H1 (cell line): ENCODE results near the gene PIGL. TPM values are rescaled to one million over a fixed set of nuclear protein-coding genes. Genes with fewer than 3 reads are reported as not detected.

Experiments
- CTCF ChIA-PET: fragments of 300-600 bp; sonication (Branson Sonifier 250); formaldehyde crosslinking; loops from one replicate; lab custom pipeline; 2021; ENCODE audit not compliant: partially characterized antibody; lab: Charles Lee
- POLR2A ChIA-PET: fragments of 300-600 bp; sonication (Branson Sonifier 250); formaldehyde crosslinking; loops from one replicate; lab custom pipeline; 2021; ENCODE audit warnings: inconsistent platforms; ENCODE audit not compliant: partially characterized antibody; lab: Charles Lee
- DNase-seq, 2 experiments: peaks; one replicate each; pipeline versions ENCODE4 v3.0.0 to v3.0.0-alpha.2; 2010 to 2022; ENCODE audit warnings: low spot score in 2 of 2, low read depth in 1 of 2, mixed read lengths in 1 of 2
- FAIRE-seq: peaks from 2 replicates; lab custom pipeline; 2011; peaks lifted over from hg19 to GRCh38; lab: Jason Lieb, UNC
- H2AFZ ChIP-seq: 2 replicates; pipeline ENCODE4 v1.8.1; 2012; ENCODE audit warnings: low read length, inconsistent platforms
- H2AK5ac ChIP-seq: 2 replicates; pipeline ENCODE4 v1.6.1; 2013; ENCODE audit warnings: low read depth, low read length
- H2BK120ac ChIP-seq: replicated peaks from 2 replicates; pipeline ENCODE3; 2013; ENCODE audit warnings: low read depth, low read length, inconsistent platforms
- H2BK12ac ChIP-seq: 2 replicates; pipeline ENCODE4 v1.6.1; 2013; ENCODE audit warnings: low read depth, low read length
- H2BK15ac ChIP-seq: 2 replicates; pipeline ENCODE4 v1.6.1; 2013; ENCODE audit warnings: low read length
- H2BK20ac ChIP-seq: 2 replicates; pipeline ENCODE4 v1.6.1; 2013; ENCODE audit warnings: low read length
- H2BK5ac ChIP-seq: 2 replicates; pipeline ENCODE4 v1.6.1; 2013; ENCODE audit warnings: low read depth, low read length
- H3K14ac ChIP-seq: 2 replicates; pipeline ENCODE4 v1.6.1; 2013; ENCODE audit warnings: inconsistent platforms; ENCODE audit not compliant: insufficient read length
- H3K18ac ChIP-seq: 2 replicates; pipeline ENCODE4 v1.6.1; 2013; ENCODE audit warnings: low read length; ENCODE audit errors: extremely low read depth
- H3K23ac ChIP-seq: 2 replicates; pipeline ENCODE4 v1.6.1; 2013; ENCODE audit warnings: inconsistent platforms; ENCODE audit not compliant: insufficient read length
- H3K23me2 ChIP-seq: 2 replicates; pipeline ENCODE4 v1.6.1; 2013; ENCODE audit warnings: low read depth, low read length
- H3K27ac ChIP-seq: 2 replicates; pipeline ENCODE4 v1.6.1; 2011; ENCODE audit warnings: low read depth, low read length, inconsistent platforms
- H3K27me3 ChIP-seq, 4 experiments: replicated peaks in 1 of 4; 1 replicate in 1 of 4; 2 replicates in 3 of 4; pipeline versions ENCODE4 v1.6.1 to v1.8.1; 2011 to 2013; ENCODE audit warnings: low read length in 3 of 4, mild to moderate bottlenecking in 3 of 4, inconsistent platforms in 2 of 4, mixed read lengths in 2 of 4, moderate library complexity in 1 of 4; ENCODE audit not compliant: control insufficient read depth in 3 of 4, insufficient read depth in 3 of 4; ENCODE audit errors: extremely low read depth in 1 of 4
- H3K36me3 ChIP-seq, 4 experiments: 2 replicates each; pipeline versions ENCODE4 v1.6.1 to v1.8.1; 2011 to 2013; ENCODE audit warnings: mild to moderate bottlenecking in 4 of 4, low read length in 3 of 4, moderate library complexity in 2 of 4, control low read depth in 1 of 4, inconsistent platforms in 1 of 4; ENCODE audit not compliant: insufficient read depth in 4 of 4, control insufficient read depth in 2 of 4
- H3K4ac ChIP-seq: replicated peaks from 2 replicates; pipeline ENCODE3; 2013; ENCODE audit warnings: low read length, low read depth, mixed read lengths, inconsistent platforms; ENCODE audit not compliant: insufficient read length
- H3K4me1 ChIP-seq, 4 experiments: replicated peaks in 1 of 4; 1 replicate in 1 of 4; 2 replicates in 3 of 4; pipeline versions ENCODE4 v1.6.1 to v1.8.1; 2011 to 2013; ENCODE audit warnings: low read length in 3 of 4, inconsistent platforms in 2 of 4, mixed read lengths in 1 of 4; ENCODE audit not compliant: insufficient read depth in 4 of 4, control insufficient read depth in 3 of 4
- H3K4me2 ChIP-seq, 2 experiments: 2 replicates each; pipeline versions ENCODE4 v1.6.1 to v1.8.1; 2011 to 2013; ENCODE audit warnings: low read depth in 2 of 2, low read length in 2 of 2, control low read depth in 1 of 2, inconsistent platforms in 1 of 2, mild to moderate bottlenecking in 1 of 2; ENCODE audit not compliant: insufficient read depth in 1 of 2
- H3K4me3 ChIP-seq, 4 experiments: fragments of 200-600, 300-600 bp in 1 of 4; sonication (generic), shearing (Covaris generic), sonication (Bioruptor Twin) in 1 of 4; 2 replicates each; pipeline versions ENCODE4 v1.5.1 to v1.8.1; 2011 to 2016; ENCODE audit warnings: low read length in 4 of 4, low read depth in 3 of 4, control low read depth in 2 of 4, inconsistent platforms in 2 of 4, mild to moderate bottlenecking in 2 of 4, mixed read lengths in 1 of 4, moderate library complexity in 1 of 4; ENCODE audit not compliant: insufficient read depth in 2 of 4; ENCODE audit errors: extremely low read depth in 1 of 4
- H3K56ac ChIP-seq: replicated peaks from 2 replicates; pipeline ENCODE3; 2013; ENCODE audit warnings: low read depth, mild to moderate bottlenecking, mixed read lengths, low read length, inconsistent platforms; ENCODE audit not compliant: insufficient read length
- H3K79me1 ChIP-seq: 2 replicates; pipeline ENCODE4 v1.6.1; 2013; ENCODE audit warnings: low read depth, low read length, control low read depth
- H3K79me2 ChIP-seq, 2 experiments: 2 replicates each; pipeline versions ENCODE4 v1.6.1 to v1.8.1; 2012 to 2013; ENCODE audit warnings: low read length in 2 of 2, mild to moderate bottlenecking in 2 of 2, inconsistent platforms in 1 of 2; ENCODE audit not compliant: insufficient read depth in 2 of 2, control insufficient read depth in 1 of 2
- H3K9ac ChIP-seq, 4 experiments: replicated peaks in 1 of 4; 1 replicate in 1 of 4; 2 replicates in 3 of 4; pipeline versions ENCODE4 v1.6.1 to v1.8.1; 2011 to 2013; ENCODE audit warnings: low read depth in 3 of 4, low read length in 3 of 4, control low read depth in 2 of 4, mild to moderate bottlenecking in 2 of 4, moderate library complexity in 2 of 4, inconsistent platforms in 1 of 4; ENCODE audit errors: extremely low read depth in 1 of 4
- H3K9me3 ChIP-seq, 2 experiments: 2 replicates each; pipeline versions ENCODE4 v1.6.1 to v1.8.1; 2012 to 2013; ENCODE audit warnings: mild to moderate bottlenecking in 2 of 2, moderate library complexity in 2 of 2, control low read depth in 1 of 2, inconsistent platforms in 1 of 2, low read depth in 1 of 2, low read length in 1 of 2, mixed read lengths in 1 of 2; ENCODE audit not compliant: insufficient read depth in 2 of 2
- H4K20me1 ChIP-seq, 2 experiments: replicated peaks in 1 of 2; 2 replicates each; pipeline versions ENCODE3 to v1.8.1; 2011 to 2013; ENCODE audit warnings: inconsistent platforms in 2 of 2, low read length in 2 of 2, mild to moderate bottlenecking in 1 of 2; ENCODE audit not compliant: insufficient read depth in 2 of 2, control insufficient read depth in 1 of 2
- H4K5ac ChIP-seq: 2 replicates; pipeline ENCODE4 v1.6.1; 2013; ENCODE audit warnings: low read length, low read depth, mixed read lengths, inconsistent platforms; ENCODE audit not compliant: insufficient read length
- H4K8ac ChIP-seq: 2 replicates; pipeline ENCODE4 v1.8.0; 2013; ENCODE audit warnings: mild to moderate bottlenecking, moderate library complexity, low read length, inconsistent platforms; ENCODE audit not compliant: insufficient read depth; ENCODE audit errors: extremely low read depth
- H4K91ac ChIP-seq: replicated peaks from 2 replicates; pipeline ENCODE3; 2013; ENCODE audit warnings: low read length, mixed read lengths, inconsistent platforms; ENCODE audit not compliant: insufficient read length
- BRCA1 ChIP-seq: IDR thresholded peaks from 2 replicates; pipeline ENCODE4 v1.6.1; 2012; ENCODE audit warnings: low read depth, low read length, improper control_type of control experiment
- CEBPB ChIP-seq: IDR thresholded peaks from 2 replicates; pipeline ENCODE4 v1.6.1; 2012; ENCODE audit warnings: low read depth, low read length
- EZH2 ChIP-seq: fragments of 200-600 bp; sonication (generic); IDR thresholded peaks from 2 replicates; pipeline ENCODE4 v1.7.1; 2012; ENCODE audit warnings: low read depth, mild to moderate bottlenecking, moderate library complexity, low read length, inconsistent platforms; ENCODE audit not compliant: severe bottlenecking
- NANOG ChIP-seq: IDR thresholded peaks from 2 replicates; pipeline ENCODE4 v1.6.1; 2011; ENCODE audit warnings: low read length, low read depth, mild to moderate bottlenecking, inconsistent platforms; ENCODE audit not compliant: insufficient read depth, poor library complexity, severe bottlenecking
- SP4 ChIP-seq: IDR thresholded peaks from 2 replicates; pipeline ENCODE4 v1.6.1; 2012; ENCODE audit warnings: low read length, inconsistent platforms
- SRF ChIP-seq: IDR thresholded peaks from 2 replicates; pipeline ENCODE4 v1.6.1; 2011; ENCODE audit warnings: mild to moderate bottlenecking, low read depth, low read length, moderate library complexity
- TEAD4 ChIP-seq: IDR thresholded peaks from 2 replicates; pipeline ENCODE4 v1.6.1; 2012; ENCODE audit warnings: low read depth, low read length, inconsistent platforms, mixed read lengths
- YY1 ChIP-seq: IDR thresholded peaks from 2 replicates; pipeline ENCODE4 v1.6.1; 2011; ENCODE audit warnings: low read depth, mild to moderate bottlenecking, low read length
- WGBS, 2 experiments: shearing (Covaris generic) in 1 of 2; methylation state at CpG; one replicate each; pipeline versions ENCODE4 v1.1.6 to v1.1.7; 2013 to 2015; ENCODE audit warnings: low lambda C conversion rate in 2 of 2, mixed read lengths in 2 of 2, inconsistent platforms in 1 of 2, low coverage in 1 of 2, missing lambda C conversion rate in 1 of 2; ENCODE audit not compliant: insufficient replicate concordance in 2 of 2, insufficient coverage in 1 of 2, insufficient read length in 1 of 2; ENCODE audit errors: extremely low coverage in 1 of 2, missing lambda C conversion rate in 1 of 2; 5-methylcytosine and 5-hydroxymethylcytosine counted together
- polyA plus RNA-seq, 7 experiments: library from polyadenylated mRNA; depleted of rRNA in 3 of 7; stranded (reverse) in 5 of 7; unstranded in 2 of 7; fragments of >200 nt in 5 of 7; fragments of 200-250 nt in 2 of 7; gene quantifications; 1 replicate in 5 of 7; 2 replicates in 1 of 7; 4 replicates in 1 of 7; pipeline versions ENCODE4 v1.2.1 to v1.2.3, GENCODE V29; 2011 to 2013; ENCODE audit warnings: missing spikeins in 2 of 7, mixed read lengths in 2 of 7
- total RNA-seq: library from RNA; stranded (reverse); fragmentation: NEBNext Ultra II Directional; extraction: Animal tissue kit (Norgen Biotek cat#: 25700); gene quantifications from 2 replicates; pipeline ENCODE4 v1.2.1, GENCODE V29; 2021
- TF ChIP-seq, protein P1 (sequence below), 3 experiments: IDR thresholded peaks; 1 replicate in 2 of 3; 2 replicates in 1 of 3; pipeline versions ENCODE4 v1.5.1 to v1.6.1; 2011; ENCODE audit warnings: low read length in 3 of 3, mild to moderate bottlenecking in 3 of 3, inconsistent platforms in 2 of 3, low read depth in 1 of 3, moderate library complexity in 1 of 3; ENCODE audit not compliant: insufficient read depth in 1 of 3; ENCODE audit errors: control extremely low read depth in 1 of 3
- TF ChIP-seq, protein P2 (sequence below): IDR thresholded peaks from 2 replicates; pipeline ENCODE4 v1.6.1; 2011; ENCODE audit warnings: low read length, improper control_type of control experiment

Gene PIGL
- total and polyA plus RNA-seq, 2 of the 8 experiments (the other 6 are each of a cell fraction or from before 2014, with no cell fraction given), result 28.4 to 30.8 TPM

DNA sequence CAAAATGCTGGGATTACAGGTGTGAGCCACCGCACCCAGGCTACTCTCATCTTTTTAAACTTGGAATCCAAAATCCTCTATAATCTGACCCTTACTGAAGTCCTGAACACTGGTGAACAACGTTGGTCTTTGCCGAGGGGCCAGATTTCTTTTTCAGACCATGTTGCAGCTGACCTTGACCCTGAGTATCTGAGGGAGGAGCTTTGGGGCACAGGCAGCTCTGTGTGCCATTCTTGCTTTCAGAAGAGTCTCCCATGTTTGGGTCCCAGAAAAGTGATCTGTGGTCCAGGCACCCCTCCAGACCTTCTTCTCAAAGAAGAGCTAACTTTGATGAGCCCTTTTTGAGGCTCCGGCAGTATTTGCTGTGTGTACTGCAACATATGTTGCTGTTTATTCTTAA lies 85.8 kb downstream of the PIGL start:
- peaks cover 0 to 4% (median 0%) of the 10 kb centered on the region in 4 experiments; a peak in 1 of 8 replicates for H3K36me3 ChIP-seq
- no peak overlapping the region for H3K56ac ChIP-seq
- CTCF ChIA-PET, result interaction anchor here (0.9 to 6.3 kb wide), 7 partner anchors 8 to 61 kb away, joined by 3 to 44 read pairs (median 27); no protein-coding TSS in a partner anchor
- no peak overlapping the region for H2BK15ac ChIP-seq
- no peak for DNase-seq
- H3K4me3 ChIP-seq, result no peak overlapping the region
- no peak overlapping the region for H3K18ac ChIP-seq
- H3K4me1 ChIP-seq, result peaks cover 0 to under 1% (median 0%) of the 10 kb centered on the region in 4 experiments; a peak in 1 of 7 replicates
- no peak overlapping the region for H3K4me2 ChIP-seq
- H3K14ac ChIP-seq, result no peak overlapping the region
- FAIRE-seq, result no peak
- no peak overlapping the region for H3K4ac ChIP-seq
- no peak overlapping the region for H2AK5ac ChIP-seq
- H3K27me3 ChIP-seq, result no peaks in the 10 kb centered on the region
- no peak overlapping the region for H2BK12ac ChIP-seq
- peaks cover 0 to 5% of the 10 kb centered on the region in 2 experiments for H4K20me1 ChIP-seq
- no peak overlapping the region for H2BK120ac ChIP-seq
- 94% methylated on average over 4 of the region's 4 CpGs; no CpG with 5 or more reads in 1 of the 2 experiments for WGBS, 2 experiments
- no peak overlapping the region for H4K91ac ChIP-seq
- H3K79me1 ChIP-seq, result no peaks in the 10 kb centered on the region
- POLR2A ChIA-PET, result interaction anchor here (0.7 to 1.3 kb wide), 2 partner anchors 46 to 50 kb away, joined by 3 to 4 read pairs; partner anchors contain the start of gene CENPV
- H3K79me2 ChIP-seq, result no peaks in the 10 kb centered on the region
- no peak overlapping the region for H2BK20ac ChIP-seq
- TF ChIP-seq SRF (no peak), CEBPB (no peak), YY1 (no peak), BRCA1 (no peak), SP4 (no peak), NANOG (no peak), EZH2 (no peak), TEAD4 (no peak)
- TF ChIP-seq, protein P1, sequence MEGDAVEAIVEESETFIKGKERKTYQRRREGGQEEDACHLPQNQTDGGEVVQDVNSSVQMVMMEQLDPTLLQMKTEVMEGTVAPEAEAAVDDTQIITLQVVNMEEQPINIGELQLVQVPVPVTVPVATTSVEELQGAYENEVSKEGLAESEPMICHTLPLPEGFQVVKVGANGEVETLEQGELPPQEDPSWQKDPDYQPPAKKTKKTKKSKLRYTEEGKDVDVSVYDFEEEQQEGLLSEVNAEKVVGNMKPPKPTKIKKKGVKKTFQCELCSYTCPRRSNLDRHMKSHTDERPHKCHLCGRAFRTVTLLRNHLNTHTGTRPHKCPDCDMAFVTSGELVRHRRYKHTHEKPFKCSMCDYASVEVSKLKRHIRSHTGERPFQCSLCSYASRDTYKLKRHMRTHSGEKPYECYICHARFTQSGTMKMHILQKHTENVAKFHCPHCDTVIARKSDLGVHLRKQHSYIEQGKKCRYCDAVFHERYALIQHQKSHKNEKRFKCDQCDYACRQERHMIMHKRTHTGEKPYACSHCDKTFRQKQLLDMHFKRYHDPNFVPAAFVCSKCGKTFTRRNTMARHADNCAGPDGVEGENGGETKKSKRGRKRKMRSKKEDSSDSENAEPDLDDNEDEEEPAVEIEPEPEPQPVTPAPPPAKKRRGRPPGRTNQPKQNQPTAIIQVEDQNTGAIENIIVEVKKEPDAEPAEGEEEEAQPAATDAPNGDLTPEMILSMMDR (IDR thresholded peaks at IDR 0.05; ENCODE audit: control extremely low read depth in 1 of 3, insufficient read depth in 1 of 3, low read depth in 1 of 3, low read length in 3 of 3), result no peak
- TF ChIP-seq, protein P2, sequence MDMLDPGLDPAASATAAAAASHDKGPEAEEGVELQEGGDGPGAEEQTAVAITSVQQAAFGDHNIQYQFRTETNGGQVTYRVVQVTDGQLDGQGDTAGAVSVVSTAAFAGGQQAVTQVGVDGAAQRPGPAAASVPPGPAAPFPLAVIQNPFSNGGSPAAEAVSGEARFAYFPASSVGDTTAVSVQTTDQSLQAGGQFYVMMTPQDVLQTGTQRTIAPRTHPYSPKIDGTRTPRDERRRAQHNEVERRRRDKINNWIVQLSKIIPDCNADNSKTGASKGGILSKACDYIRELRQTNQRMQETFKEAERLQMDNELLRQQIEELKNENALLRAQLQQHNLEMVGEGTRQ, result no peak
- no peaks in the 10 kb centered on the region for H3K23me2 ChIP-seq
- no peak overlapping the region for H3K27ac ChIP-seq
- H3K23ac ChIP-seq, result no peak overlapping the region
- H4K8ac ChIP-seq, result no peak overlapping the region
- no peak overlapping the region for H3K9ac ChIP-seq
- H2BK5ac ChIP-seq, result no peak overlapping the region
- H4K5ac ChIP-seq, result no peak overlapping the region
- H2AFZ ChIP-seq, result no peak overlapping the region
- H3K9me3 ChIP-seq, result no peaks in the 10 kb centered on the region
